Esophagus muscularis mucosa (tissue), 4 donors: Measurements from ENCODE around the gene SLC35A2.

Experiments
- CTCF ChIP-seq, 3 experiments: fragments of 200-600 bp in 2 of 3; fragments of 450-650 bp in 1 of 3; sonication (generic) in 2 of 3; IDR thresholded peaks; one replicate each; pipeline ENCODE4 v1.5.1; 2017 to 2019; ENCODE audit warnings: antibody characterized with exemption in 3 of 3, mild to moderate bottlenecking in 2 of 3, moderate library complexity in 1 of 3
- EP300 ChIP-seq: sonication (generic); formaldehyde crosslinking; IDR thresholded peaks from one replicate; pipeline ENCODE4 v1.6.1; 2017; ENCODE audit warnings: antibody characterized with exemption
- POLR2AphosphoS5 ChIP-seq, 2 donors: sonication (generic); formaldehyde crosslinking; IDR thresholded peaks; one replicate each; pipeline ENCODE4 v1.6.1; 2017; ENCODE audit warnings: antibody characterized with exemption in 2 of 2

GRCh38 chrX:48927736-48928382 is 16.4 kb upstream of the SLC35A2 start:
- TF ChIP-seq CTCF (IDR thresholded peaks at IDR 0.05) (no peak), POLR2AphosphoS5 (IDR thresholded peaks at IDR 0.05) (no peak), EP300 (no peak)
